NCI-H146 (cell line): ENCODE measurements around the gene GNPTG.

ENCODE experiments used
- DNase-seq: peaks from one replicate; lab custom pipeline; 2025; lab: John Stamatoyannopoulos, UW

The GNPTG gene

GRCh38 chr16:1347286-1347855, 4.4 kb upstream of the GNPTG start:
- DNase-seq: no peak

- no peak for DNase-seq
Observed at GRCh38 chr16:1347962-1348361, 3.8 kb upstream of the GNPTG start.

- no peak for DNase-seq
Observed at GRCh38 chr16:1348441-1348840, 3.3 kb upstream of the GNPTG start.

GRCh38 chr16:1348926-1349325, 2.8 kb upstream of the GNPTG start:
- no peak for DNase-seq

GRCh38 chr16:1349351-1349750, 2.4 kb upstream of the GNPTG start:
- no peak for DNase-seq

GRCh38 chr16:1349951-1350350, 1.8 kb upstream of the GNPTG start:
- no peak for DNase-seq

GRCh38 chr16:1350691-1351090, 1.0 kb upstream of the GNPTG start:
- DNase-seq: no peak

GRCh38 chr16:1351215-1351581, 533 bp upstream of the GNPTG start:
- DNase-seq: no peak

- no peak for DNase-seq
Observed at GRCh38 chr16:1354815-1355540, 3.2 kb downstream of the GNPTG start.

- no peak for DNase-seq
Observed at GRCh38 chr16:1355591-1355990, 3.9 kb downstream of the GNPTG start.

GRCh38 chr16:1356061-1356900, 4.5 kb downstream of the GNPTG start:
- no peak for DNase-seq

- no peak for DNase-seq
Observed at GRCh38 chr16:1357906-1358566, 6.3 kb downstream of the GNPTG start.

- DNase-seq: no peak
Observed at GRCh38 chr16:1361685-1362360, 10.1 kb downstream of the GNPTG start.

- DNase-seq: no peak
Observed at GRCh38 chr16:1362807-1363206, 11.1 kb downstream of the GNPTG start.

GRCh38 chr16:1363501-1364041, 11.8 kb downstream of the GNPTG start:
- peak; percentile 57 for DNase-seq

- no peak for DNase-seq
Observed at GRCh38 chr16:1364510-1364909, 12.8 kb downstream of the GNPTG start.

GRCh38 chr16:1366060-1366711, 14.5 kb downstream of the GNPTG start:
- no peak for DNase-seq

- DNase-seq: no peak
Observed at GRCh38 chr16:1366712-1367299, 15.1 kb downstream of the GNPTG start.

- DNase-seq: peak; percentile 57
Observed at GRCh38 chr16:1367486-1368174, 15.9 kb downstream of the GNPTG start.
